NAMALWA (cell line): ENCODE measurements around the gene AUNIP.

Source experiments
- DNase-seq: peaks from one replicate; pipeline ENCODE4 v3.0.0-alpha.2; 2015; ENCODE audit warnings: low spot score

The AUNIP gene

DNA sequence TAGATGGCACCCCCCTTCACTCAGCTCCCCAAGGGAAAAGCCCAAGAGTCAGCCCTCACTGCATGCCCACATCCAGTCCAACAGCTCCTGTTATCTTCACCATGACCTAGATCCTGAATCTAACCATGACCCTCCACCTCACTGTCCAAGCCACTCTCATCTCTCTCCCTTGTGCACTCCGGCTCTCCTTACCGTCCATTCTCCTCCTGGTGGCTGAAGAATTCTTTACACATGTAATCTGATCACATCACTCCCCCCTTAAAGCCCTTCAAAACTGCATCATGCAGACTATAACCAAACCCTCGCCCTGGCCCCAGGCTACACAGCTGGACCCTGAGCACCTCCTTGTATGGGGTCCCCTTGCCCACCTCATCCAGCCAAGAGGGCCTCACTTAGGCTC lies 30.2 kb upstream of the AUNIP start:
- DNase-seq, result no peak

DNA sequence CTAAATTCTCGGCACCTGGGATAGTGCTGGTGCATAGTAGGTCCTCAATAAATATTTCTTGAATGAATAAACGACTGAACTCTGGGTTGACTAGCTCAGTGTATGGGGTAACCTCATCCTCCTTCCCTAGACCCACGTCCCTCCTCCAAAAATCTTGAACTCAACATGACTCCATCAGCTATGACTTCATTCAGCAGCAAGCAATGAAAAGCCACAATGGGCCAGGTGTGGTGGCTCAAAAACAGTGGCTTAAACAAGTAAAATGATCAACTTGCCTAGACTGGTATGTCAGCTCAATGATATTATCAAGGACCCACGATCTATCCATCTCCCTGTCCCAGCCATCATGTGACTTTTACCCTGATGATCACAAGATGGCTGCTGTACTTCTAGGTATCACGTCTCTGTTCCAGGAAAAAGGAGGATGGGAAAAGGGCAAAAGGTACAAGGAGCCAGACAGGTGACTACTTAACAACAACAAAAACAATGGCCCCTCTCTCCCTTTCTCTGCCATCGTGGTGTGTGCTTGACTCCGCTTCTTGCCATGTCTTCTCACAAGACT lies 29.2 kb upstream of the AUNIP start:
- no peak for DNase-seq

DNA sequence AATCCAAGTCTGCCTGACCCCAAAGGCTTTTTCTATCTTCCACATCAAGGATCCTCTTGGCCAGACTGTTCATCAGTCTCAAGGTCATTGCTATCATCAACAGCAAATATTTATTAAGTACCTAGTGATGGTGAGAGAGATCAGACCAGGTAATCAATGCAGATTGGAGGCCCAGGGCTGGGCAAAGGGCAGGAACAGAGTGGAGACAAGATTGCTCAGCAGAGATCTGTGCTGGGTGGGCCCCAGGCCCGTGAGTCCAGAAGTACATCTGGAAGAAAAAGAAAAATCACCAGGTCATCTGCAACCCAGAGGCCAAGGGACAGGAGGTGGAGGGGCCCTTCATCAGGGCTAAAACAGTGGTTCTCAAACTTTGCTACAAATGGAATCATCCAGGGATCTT lies 26.3 kb upstream of the AUNIP start:
- no peak for DNase-seq

DNA sequence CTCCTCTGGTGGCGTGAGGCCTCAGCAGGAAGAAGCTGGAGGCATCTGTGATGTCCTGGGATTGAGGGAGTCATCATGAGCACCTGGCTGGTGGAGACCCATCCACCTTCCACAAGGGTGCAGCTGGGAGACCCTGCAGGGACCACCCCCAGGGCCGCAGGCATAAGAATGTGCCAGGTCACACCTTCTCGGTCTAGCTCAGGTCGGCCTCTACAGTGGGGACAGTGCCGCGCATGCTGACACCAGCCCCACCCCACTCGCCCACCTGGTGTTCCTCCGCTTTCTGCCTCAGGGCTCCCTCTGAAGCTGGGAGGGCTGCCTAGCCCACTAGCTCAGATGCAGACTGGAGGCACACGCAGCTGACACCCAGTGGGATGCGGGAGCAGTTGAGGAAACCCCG lies 22.0 kb upstream of the AUNIP start:
- DNase-seq, result no peak

DNA sequence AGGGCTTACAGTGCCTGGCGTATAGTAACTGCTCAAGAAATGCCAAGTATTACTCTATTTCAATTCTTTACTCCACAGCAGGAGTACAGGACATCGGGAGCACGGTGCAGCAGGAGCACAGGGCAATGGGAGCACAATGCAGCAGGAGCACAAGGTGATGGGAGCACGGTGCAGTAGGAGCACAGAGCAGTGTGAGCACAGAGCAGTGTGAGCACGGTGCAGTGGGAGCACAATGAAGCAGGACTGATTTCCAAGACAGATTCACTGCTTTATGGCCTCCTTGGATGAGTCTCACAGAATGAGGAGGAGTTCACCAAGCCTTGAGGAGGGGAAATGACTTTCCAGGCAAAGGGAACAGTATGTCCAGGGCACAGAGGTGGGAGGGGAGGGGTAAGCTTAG lies 21.3 kb upstream of the AUNIP start:
- no peak for DNase-seq

DNA sequence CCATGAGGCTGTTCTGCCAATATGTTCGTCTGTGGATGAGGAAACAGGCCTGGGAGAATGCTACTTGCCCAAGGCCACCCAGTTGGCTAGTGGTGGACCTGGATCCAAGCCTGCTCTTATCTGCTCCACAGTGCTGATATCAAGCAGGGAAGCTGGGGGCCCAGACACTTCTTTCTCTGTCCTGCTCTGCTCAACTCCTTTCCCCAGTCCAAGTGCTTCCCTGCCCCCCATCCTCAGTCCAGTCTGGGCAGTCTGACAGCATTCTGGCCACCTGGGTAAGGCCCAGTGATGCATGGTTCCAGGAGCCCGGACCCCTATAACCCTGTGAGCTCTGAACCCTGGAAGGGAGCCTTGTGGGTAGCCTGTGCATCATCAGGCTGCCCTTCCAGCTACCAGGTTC lies 20.4 kb upstream of the AUNIP start:
- DNase-seq, result no peak

DNA sequence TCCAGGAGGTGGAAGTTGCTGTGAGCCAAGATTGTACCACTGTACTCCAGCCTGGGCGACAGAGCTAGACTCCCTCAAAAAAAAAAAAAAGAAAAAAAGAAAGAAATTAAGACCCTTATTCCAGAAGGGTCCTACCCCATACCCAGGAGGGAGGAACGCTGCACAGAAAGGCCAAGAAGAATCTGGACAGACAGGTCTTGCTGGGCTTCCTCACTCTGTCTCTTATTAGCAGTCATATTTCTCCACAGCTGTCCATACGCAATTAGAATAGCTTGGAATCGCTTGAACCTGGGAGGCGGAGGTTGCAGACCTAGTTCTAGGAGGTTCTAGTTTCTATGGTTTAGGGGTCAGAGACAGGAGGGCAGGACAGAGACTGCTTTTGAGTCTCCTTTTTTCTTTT lies 19.4 kb upstream of the AUNIP start:
- DNase-seq, result no peak

DNA sequence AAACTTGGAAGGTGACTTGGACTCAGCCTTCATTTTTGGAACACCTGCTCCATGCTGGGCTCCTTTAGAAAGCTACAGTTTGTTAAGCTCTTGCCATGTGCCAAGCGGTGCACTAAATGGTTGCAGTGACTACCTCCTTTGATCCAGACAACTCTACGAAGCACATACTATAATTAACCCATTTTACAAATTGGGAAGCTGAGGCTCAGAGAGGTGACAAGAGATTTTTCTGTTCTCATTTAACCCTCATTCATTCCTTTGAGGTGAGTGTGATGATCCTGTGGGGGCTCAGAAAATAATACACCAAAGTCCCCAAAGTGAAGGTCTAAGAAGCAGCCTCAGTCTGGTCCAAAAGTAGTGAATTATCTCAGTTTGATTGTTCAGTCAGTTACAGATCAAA lies 17.9 kb upstream of the AUNIP start:
- no peak for DNase-seq

DNA sequence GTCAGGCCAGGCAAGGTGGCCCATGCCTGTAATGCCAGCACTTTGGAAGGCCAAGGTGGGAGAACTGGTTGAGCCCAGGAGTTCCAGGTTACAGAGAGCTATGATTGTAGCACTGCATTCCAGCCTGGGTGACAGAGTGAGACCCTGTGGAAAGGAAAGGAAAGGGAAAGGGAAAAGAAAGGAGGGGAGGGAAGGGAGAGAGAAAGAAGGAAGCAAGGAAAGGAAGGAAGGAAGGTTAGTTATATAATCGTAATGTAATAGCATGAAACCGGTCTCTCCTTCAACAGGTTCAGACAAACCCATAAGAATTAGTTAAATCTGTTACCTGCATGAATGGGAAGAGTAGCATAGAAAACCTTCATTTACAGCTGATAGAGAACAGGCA lies 17.4 kb upstream of the AUNIP start:
- DNase-seq, result no peak

DNA sequence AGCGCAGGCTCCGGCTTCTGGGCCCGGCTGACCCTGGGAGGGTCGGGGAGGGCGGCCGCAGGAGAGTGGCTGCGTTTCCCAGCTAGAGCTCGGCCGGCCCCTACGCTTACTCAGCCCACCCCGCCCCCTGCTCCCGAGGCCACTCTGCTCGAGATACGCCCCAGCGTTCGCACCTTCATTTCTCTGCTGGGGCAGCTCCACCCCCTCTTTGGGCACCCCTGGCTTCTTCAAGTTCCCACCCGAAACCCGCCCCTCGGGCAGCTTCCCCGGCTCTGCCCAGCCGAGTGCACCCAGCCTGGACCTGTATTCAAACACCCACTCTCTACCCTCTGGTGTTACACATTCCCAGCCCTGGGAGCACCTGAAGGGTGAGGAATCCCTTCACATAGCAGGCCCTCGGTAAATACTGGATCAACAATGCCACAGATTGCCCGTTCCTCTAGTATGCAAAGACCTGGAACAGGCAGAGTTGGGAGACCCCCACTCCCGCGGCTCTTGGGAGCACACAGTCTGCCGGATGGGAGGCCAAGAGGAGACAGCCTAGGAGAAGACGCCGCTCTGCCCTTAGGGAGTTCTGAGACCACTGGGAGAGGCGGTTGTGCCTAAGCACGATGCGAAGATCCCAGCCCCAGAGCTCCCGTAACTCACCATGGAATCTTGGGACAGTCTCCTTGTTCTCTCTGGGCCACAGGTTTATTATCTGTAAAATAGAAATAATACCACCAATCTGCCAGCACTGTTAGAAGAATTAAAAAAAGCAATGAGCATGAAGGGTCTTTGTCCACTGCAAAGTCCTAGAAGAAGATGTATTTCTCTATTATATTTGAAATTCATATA lies 16.8 kb upstream of the AUNIP start:
- no peak for DNase-seq

DNA sequence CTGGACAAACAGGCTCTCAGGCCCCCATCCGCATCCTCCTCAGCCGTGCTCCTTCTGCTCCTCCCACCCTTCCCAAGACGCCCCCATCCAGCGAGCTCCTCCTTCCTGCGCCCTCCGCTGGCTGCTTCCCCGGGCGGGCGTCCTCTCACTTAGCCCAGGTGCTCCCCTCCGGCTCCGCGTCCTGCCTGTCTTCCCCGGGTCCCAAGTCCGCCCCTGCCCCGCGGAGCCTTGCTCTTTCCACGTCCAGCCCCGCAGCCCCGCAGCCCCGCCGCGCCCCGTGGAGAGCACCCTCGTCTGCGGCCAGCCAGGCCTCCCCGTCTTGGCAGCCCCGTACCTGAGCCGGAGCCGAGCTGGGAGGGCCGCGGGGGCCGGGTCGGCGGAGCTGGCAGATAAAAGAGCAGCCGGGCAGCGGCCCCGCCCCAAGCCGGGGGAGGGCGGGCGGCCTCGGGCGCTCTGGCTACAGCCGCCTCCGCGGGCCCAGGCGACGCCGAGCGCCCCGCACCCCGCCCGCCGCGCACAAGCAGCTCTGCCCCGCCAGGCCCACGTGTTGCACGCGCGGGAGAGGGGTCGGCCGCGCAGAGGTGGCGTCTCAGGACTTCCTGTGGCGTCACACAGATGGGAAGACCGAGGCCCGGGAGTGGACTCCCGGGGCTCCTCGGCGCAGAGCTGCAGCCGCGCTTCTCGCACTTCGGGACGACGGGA lies 16.0 kb upstream of the AUNIP start, which contains the start of gene PAQR7:
TSS of gene PAQR7 (minus strand) at position 555 of the 702 bp plus-strand sequence. CDS start 11,869 bp downstream, outside the sequence.
- DNase-seq, result no peak

DNA sequence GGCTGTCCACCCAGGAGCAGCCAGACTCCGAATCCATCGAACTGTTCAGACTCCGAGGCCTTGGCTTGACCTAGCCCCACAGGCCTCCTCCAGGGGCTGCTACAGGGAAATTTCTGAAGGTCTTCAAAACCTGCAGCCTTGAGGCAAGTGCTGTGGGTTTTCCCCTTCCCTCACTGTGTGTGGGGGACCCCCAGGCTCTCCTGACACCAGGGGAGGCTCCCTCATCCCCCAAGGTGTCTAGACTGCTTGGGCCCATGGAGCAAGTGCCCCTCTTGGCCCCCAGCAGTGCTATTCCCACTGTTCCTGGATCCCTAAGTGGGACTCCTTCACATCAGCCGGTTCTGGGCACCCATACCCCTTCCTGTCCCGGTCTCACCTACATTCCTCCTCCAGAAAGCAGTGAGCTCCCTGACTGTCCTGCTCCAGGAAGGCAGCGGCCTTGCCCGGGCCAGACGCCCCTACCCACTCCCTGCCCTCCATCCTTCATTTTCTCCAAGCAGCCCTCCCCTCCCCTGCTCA lies 15.4 kb upstream of the AUNIP start:
- DNase-seq, result no peak

DNA sequence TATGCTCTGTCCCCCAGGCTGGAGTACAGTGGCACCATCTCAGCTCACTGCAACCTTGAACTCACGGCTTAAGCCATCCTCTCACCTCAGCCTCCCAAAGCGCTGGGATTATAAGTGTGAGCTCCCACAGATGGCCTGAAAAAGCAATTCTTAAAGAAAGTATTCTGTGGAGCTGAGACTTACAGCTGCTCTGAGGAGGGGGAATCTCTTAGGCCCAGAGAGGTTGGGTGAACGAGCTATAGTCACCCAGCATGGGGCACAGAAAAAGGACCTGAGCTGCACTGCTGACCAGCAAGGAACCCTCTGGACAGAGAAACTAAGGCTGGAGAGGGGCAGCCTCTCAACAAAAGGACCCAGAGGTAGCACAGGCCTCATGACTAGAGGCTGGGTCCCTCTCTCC lies 15.0 kb upstream of the AUNIP start:
- no peak for DNase-seq

DNA sequence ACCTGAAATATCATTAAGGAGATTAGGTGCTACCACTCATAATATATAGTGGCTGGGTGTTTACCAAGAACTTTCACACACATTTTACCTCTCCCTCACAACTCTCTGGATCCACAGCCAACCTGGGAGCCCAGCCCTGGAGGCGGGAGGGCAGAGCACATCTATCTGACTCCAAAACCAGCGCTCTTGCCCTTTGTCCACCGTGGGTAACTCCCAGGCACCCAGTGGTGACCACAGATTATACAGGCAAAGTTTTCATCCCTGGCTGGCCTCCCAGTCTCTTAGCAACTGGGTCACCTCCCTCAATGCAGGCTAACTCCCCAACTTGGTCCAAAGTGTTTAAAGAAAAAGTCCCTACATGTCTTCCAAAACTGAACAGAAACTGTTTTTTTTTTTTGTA lies 13.9 kb upstream of the AUNIP start:
- DNase-seq, result no peak

DNA sequence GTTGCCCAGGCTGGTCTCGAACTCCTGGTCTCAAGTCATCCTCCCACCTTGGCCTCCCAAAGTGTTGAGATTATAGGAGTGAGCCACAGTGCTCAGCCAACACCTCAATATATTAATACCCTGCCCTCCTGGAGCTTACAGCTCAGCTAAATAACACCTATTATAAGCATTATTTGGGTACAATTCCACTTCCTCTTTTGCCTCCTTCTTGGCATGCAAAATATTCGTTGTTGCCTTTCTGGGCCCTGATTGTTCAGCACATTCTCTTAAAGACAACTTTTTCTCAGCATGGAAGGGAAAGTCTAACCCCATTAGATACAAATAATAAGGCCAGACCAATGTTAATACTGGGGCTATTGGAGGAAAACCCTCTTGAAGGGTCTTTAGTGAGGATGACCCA lies 13.5 kb upstream of the AUNIP start:
- DNase-seq, result peak; percentile 30

DNA sequence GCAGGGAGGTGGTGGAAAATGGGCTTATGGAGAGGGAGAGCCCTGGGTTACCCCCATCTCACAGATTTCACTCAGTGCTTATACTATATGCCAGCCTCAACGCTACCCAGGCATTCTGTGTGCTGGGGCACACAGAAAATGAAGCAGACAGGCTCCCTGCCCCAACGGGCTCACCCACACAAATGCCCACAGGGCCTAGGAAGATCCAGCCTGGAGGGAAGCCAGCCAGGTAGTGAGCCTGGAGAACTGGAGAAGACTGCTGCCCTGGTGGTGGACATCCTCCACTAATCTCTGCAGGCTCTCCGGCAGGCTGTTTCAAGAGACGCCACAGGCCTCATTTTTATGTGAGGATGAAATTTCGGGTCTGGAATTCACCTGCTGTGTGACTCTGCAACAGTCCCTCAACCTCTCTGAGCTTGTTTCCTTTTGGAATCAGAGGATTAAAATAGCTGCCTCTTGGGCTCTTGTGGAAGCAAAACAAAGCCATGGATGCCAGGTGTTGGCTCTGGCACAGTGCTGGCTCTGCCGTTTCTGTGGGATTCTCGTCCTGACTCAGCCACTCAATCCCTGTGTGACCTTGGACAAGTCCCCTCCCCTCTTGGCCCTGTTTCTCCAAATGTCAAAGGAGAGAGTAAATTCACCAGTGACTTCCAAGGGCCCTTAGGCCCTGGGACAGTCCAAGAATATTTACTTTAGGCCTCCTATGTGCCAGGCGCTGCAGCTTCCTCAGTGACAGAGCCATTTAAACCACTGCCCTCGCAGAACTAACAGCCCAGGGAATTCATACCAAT lies 12.6 kb upstream of the AUNIP start:
- no peak for DNase-seq

DNA sequence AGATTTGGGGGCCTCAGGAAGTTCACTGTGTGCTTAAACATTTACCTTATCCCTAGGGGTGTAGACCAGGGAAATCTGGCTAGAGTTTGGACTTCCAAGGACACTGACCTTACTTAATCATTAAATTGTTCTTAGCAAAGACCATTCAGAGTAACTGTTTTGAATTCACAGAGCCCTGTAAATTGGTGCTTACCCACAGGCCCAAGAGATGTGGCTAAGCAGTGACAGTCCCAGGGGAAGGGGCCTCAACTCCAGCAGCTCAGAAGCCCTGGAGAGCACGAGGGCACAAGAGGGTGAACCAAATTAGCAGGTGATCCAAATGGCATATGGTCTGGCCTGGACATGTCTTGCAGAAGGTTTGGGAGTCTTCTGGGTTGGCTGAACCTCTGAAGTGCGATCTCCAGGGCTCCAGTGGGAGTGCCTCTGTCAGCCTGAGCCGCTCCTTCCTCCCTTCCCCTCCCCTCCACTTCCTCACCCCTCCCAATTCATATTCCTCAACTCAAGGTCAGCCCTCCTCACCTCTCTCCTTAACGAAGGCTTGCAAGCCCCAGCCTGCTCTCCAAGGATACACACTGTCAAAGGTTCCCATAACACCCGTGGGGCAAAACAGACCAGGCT lies 11.9 kb upstream of the AUNIP start:
- DNase-seq, result no peak

DNA sequence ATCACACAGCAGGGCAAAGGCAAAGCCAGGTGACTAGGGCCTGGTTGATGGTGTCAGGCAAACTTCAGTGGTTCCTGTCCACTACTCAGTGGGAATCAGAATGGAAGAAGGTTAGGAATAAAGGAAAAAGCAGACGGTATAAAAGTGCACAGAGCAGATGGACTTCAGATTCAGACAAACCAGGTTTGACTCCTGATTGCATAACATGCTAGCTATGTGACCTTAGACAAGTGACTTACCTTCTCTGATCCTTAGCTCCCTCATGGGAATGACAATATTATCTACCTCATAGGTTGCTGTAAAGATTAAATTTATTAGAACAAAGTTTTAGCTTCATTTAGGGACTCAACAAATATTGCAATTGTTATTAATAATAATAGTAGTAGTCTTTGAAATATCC lies 11.4 kb upstream of the AUNIP start:
- no peak for DNase-seq

DNA sequence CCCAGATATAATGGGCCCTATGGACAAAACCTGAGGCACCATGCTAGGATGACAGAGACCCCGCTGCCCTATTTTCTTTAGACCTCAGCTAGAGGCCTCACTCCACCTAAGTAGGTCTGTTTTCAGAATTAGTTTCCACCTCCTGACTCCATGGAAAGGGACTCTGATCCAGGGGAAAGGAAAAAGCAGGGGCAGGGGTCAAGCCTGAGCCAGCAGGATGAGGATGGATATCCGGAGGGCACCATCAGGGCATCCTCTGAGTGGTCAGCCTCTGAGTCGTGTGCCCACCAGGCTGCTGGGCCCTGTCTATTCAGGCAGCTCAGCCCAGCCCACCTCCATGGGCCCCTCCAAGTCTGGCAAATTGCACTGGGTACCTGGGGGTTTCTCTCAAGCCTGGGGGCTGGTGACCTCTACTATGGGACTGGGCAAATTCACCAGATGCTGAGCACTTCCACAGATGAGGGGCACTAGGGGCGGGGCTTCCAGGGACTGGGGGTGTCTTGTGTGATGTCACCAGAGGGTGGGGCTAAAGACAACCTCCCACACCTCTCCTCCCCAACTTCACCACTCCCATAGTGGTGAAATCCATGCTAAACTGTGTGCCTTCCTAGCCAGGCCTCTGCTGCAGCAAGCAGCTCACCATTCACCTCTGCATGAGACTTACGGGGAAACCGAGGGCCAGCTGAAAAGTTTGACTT lies 10.8 kb upstream of the AUNIP start:
- DNase-seq, result peak; percentile 26

DNA sequence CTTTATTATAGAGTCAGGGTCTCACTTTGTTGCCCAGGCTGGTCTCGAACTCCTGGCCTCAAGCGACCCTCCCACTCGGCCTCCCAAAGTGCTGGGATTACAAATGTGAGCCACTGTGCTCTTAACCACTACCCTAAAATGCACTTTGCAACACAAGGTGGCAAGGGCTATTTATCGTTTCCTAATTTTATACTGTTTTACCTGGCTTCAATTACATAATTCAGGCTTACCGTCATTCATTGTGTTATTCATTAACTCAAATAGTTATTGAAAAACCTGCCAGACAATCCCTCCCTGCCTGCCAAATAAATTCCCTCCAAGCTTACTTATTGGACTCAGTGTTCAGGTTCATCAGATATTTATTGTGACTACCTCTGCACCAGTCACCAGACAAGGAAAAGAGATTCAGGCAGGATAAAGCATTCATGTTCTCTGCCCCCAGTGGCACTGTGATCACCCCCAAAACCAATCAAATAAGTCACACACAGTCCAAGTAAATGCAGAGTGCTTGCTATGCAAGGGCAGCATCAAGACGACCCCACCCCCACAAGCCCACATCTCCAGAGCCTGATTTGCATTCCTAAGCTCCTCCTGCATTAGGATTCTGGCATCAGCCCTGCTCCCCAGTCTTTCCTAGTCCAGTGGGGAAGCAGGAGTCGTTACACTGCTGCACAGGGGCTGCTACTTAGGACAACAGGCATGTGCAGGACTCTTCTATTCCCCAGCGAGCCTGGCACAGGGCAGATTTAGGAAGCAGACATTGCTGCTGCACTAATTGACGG lies 8.1 kb upstream of the AUNIP start:
- no peak for DNase-seq
